Measurements from ENCODE around the gene OR9Q1. TPM values are rescaled to one million over a fixed set of nuclear protein-coding genes. Genes with fewer than 3 reads are reported as not detected.

OR9Q1 gene
- total and polyA plus RNA-seq, 7 donors, result not detected

DNA sequence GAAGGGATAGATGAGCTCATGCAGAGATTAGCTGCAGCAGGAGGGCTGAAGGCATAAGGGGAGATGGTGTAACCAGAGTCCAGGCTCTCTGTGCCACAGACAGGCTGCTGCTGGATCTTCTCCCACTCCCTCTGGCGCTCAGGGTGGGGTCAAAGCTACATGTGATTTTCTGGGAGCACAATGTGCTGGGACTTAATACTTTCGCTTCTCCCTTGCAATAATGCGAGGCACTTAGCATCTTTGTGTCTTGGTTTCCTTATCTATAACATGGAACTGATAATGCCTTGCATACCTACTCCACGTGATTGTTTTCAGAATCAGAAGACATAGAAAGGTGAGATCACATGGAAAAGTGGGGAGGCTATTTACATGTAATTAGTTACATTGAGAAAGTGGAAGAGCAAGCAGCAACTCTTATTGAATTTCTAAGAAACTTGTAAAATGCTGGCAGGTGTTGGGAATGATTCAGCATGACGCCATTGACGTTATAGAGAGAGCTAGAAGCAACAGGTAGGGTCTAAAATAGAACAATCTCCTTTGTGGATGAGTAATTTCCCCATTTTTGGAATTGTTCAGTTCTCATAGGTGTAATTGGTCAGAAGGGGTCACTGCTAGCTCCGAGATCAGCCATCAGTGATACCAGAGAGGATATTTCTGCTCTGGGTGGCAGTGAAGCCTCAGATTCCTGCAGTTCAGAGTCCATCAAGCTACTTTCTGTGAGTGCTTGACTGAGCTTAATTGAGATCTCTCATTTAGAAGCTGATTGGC, 109.8 kb downstream of the OR9Q1 start:
- intact Hi-C loops (cut with DNase I), result no loop called here
- H3K4me3 ChIP-seq, result no peak overlapping the region
- no peaks in the 10 kb centered on the region for H3K27me3 ChIP-seq
- H3K9me3 ChIP-seq, result no peaks in the 10 kb centered on the region
- DNase-seq, result no peak
- H3K27ac ChIP-seq, result no peak overlapping the region
- TF ChIP-seq EP300 (IDR thresholded peaks at IDR 0.05) (no peak), POLR2AphosphoS5 (IDR thresholded peaks at IDR 0.05) (no peak), POLR2A (IDR thresholded peaks at IDR 0.05) (no peak)
- TF ChIP-seq, protein P1, sequence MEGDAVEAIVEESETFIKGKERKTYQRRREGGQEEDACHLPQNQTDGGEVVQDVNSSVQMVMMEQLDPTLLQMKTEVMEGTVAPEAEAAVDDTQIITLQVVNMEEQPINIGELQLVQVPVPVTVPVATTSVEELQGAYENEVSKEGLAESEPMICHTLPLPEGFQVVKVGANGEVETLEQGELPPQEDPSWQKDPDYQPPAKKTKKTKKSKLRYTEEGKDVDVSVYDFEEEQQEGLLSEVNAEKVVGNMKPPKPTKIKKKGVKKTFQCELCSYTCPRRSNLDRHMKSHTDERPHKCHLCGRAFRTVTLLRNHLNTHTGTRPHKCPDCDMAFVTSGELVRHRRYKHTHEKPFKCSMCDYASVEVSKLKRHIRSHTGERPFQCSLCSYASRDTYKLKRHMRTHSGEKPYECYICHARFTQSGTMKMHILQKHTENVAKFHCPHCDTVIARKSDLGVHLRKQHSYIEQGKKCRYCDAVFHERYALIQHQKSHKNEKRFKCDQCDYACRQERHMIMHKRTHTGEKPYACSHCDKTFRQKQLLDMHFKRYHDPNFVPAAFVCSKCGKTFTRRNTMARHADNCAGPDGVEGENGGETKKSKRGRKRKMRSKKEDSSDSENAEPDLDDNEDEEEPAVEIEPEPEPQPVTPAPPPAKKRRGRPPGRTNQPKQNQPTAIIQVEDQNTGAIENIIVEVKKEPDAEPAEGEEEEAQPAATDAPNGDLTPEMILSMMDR (IDR thresholded peaks at IDR 0.05), result no peak
- no peaks in the 10 kb centered on the region for H3K36me3 ChIP-seq
- H3K4me1 ChIP-seq, result no peaks in the 10 kb centered on the region
- WGBS, 2 donors, result 65 to 68% methylated on average over 7 of the region's 7 CpGs

DNA sequence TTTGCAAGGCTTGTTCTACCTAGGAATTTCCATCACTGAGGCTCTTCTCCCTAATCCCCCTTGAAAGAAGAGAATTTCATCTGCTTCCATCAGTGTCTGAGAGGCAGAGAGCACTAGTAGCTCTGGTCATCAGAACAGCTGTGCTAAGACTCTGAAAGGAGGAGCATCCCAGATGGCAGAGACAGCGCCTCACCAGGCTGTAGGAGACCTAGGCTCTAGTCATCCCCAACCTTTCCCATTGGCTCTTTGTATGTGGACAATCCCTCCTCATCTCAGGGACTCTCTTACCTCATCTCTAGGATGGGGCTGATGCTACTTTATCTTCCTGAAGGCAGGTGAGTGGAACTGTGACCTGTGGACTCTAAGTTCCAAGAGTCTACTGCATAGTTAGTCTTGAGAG, 110.5 kb downstream of the OR9Q1 start:
- Histone ChIP-seq H3K27me3 (no peaks in the 10 kb centered on the region), H3K27ac (no peak overlapping the region), H3K36me3 (no peaks in the 10 kb centered on the region), H3K4me1 (no peaks in the 10 kb centered on the region), H3K9me3 (no peaks in the 10 kb centered on the region), H3K4me3 (no peak overlapping the region)
- intact Hi-C loops (cut with DNase I), result no loop called here
- no peak for TF ChIP-seq POLR2A (IDR thresholded peaks at IDR 0.05)
- no peak for TF ChIP-seq EP300 (IDR thresholded peaks at IDR 0.05)
- TF ChIP-seq POLR2AphosphoS5 (IDR thresholded peaks at IDR 0.05), result no peak
- TF ChIP-seq, protein P1 (IDR thresholded peaks at IDR 0.05), result no peak
- no peak for DNase-seq
- 83 to 97% methylated on average over 1 of the region's 1 CpG for WGBS, 2 donors

DNA sequence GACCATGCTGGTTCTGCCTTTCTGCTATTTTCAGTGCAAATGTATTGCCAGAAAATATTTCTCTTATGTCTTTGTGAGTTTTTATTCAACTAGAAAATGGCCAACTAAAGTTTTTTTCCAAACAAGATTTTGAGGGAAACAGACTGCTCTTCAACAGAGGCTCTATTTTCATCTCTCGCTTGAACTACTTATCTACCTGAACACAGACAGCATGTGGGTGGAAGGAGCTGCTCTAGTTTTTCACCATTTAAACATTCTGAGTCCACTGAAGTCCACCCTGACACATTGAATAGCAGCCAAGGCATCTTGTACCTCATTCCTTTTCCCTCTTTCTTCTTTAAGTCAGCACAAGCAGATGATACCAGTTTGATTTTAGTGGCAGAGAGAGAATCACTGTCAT, 111.5 kb downstream of the OR9Q1 start:
- Histone ChIP-seq H3K36me3 (no peaks in the 10 kb centered on the region), H3K9me3 (no peaks in the 10 kb centered on the region), H3K27me3 (no peaks in the 10 kb centered on the region), H3K4me1 (no peaks in the 10 kb centered on the region), H3K4me3 (no peak overlapping the region), H3K27ac (no peak overlapping the region)
- TF ChIP-seq POLR2AphosphoS5 (IDR thresholded peaks at IDR 0.05) (no peak), EP300 (IDR thresholded peaks at IDR 0.05) (no peak), POLR2A (IDR thresholded peaks at IDR 0.05) (no peak)
- TF ChIP-seq, protein P1 (IDR thresholded peaks at IDR 0.05), result no peak
- intact Hi-C loops (cut with DNase I), result no loop called here
- WGBS, 2 donors, result 84 to 93% methylated on average over 1 of the region's 1 CpG
- no peak for DNase-seq

DNA sequence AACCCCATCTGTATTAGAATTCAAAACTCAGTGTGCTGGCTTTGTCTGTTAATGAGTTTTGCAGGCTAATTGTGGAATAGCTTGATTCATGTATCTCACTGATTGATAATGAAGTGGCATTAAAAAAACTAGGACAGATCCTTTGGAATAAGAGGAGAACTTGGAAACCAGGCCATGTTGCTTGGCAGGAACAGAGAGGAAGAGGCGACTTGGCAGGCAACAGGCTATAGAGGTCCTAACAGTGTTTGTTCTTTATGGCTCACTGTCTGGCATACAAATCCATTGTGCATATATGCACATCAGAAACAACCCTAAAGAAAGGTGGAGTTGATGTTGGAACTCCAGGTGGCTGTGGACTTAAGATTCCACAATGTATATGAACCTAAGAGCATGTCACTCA, 119.1 kb downstream of the OR9Q1 start:
- WGBS, 2 donors, result 61 to 83% methylated on average over 1 of the region's 1 CpG
- TF ChIP-seq, protein P1 (IDR thresholded peaks at IDR 0.05), result no peak
- Histone ChIP-seq H3K9me3 (no peaks in the 10 kb centered on the region), H3K4me1 (no peaks in the 10 kb centered on the region), H3K27me3 (no peaks in the 10 kb centered on the region), H3K27ac (no peak overlapping the region), H3K4me3 (no peak overlapping the region), H3K36me3 (no peaks in the 10 kb centered on the region)
- DNase-seq, result no peak
- intact Hi-C loops (cut with DNase I), result no loop called here

DNA sequence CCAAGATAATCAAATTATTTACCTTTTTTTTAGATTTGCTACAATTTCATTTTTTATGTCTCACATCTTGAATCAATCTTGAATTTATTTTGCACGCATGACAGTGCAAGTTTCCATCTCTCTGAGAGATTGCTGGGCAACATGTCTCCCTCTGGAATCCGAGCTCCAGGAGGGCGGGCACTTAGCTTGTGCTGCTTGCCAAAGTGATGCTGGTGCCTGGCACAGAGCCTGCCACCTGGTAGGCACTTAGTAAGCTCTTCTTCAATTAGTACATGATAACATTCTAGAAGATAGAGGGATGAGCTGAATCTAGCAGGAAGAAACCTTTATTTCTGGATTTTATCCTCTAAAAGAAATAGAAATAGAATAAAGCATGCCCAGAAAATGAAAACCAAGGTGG, 129.1 kb downstream of the OR9Q1 start:
- TF ChIP-seq POLR2A (IDR thresholded peaks at IDR 0.05), result no peak
- TF ChIP-seq POLR2AphosphoS5 (IDR thresholded peaks at IDR 0.05), result no peak
- TF ChIP-seq EP300 (IDR thresholded peaks at IDR 0.05), result no peak
- TF ChIP-seq, protein P1 (IDR thresholded peaks at IDR 0.05), result no peak
- no peak for DNase-seq
- no peaks in the 10 kb centered on the region for H3K27me3 ChIP-seq
- no peak overlapping the region for H3K27ac ChIP-seq
- no peaks in the 10 kb centered on the region for H3K4me1 ChIP-seq
- 79 to 82% methylated on average over 3 of the region's 3 CpGs for WGBS, 2 donors
- H3K9me3 ChIP-seq, result no peaks in the 10 kb centered on the region
- no peaks in the 10 kb centered on the region for H3K36me3 ChIP-seq
- H3K4me3 ChIP-seq, result no peak overlapping the region
- intact Hi-C loops (cut with DNase I), result no loop called here
